ENCODE measurements around the gene HIGD1A. TPM values are rescaled to one million over a fixed set of nuclear protein-coding genes. Genes with fewer than 3 reads are reported as not detected.

The HIGD1A gene
- total RNA-seq, 1 donor from 2014 or later: 137 TPM

- DNase-seq: no peak
Observed at GRCh38 chr3:42753757-42754156, 50.5 kb downstream of the HIGD1A start.

DNA sequence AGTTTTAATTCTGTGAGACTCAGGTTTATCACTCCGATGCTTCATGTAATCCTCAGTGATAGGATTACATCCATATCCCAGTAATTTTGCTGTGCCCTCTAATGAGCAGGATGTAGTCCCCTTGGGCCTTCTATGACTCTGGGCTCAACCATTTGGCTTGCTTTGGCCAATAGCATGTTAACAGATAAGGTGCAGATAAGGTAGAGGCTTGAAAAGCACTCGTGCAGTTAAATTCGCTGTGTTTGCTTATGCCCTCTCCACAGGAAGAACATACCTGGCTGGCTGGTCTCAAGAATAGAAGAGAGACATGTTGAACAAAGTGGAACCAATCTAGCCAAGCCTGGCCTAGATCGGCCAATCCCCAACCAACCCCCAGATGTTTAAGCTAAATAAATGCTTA lies 51.3 kb downstream of the HIGD1A start:
- DNase-seq: no peak

GRCh38 chr3:42752441-42752840 lies 51.8 kb downstream of the HIGD1A start:
- no peak for DNase-seq

- no peak for DNase-seq
Observed at GRCh38 chr3:42751609-42752008, 52.7 kb downstream of the HIGD1A start.

GRCh38 chr3:42750834-42751233 lies 53.5 kb downstream of the HIGD1A start:
- DNase-seq: no peak

GRCh38 chr3:42749753-42750231 lies 54.5 kb downstream of the HIGD1A start:
- no peak for DNase-seq

DNA sequence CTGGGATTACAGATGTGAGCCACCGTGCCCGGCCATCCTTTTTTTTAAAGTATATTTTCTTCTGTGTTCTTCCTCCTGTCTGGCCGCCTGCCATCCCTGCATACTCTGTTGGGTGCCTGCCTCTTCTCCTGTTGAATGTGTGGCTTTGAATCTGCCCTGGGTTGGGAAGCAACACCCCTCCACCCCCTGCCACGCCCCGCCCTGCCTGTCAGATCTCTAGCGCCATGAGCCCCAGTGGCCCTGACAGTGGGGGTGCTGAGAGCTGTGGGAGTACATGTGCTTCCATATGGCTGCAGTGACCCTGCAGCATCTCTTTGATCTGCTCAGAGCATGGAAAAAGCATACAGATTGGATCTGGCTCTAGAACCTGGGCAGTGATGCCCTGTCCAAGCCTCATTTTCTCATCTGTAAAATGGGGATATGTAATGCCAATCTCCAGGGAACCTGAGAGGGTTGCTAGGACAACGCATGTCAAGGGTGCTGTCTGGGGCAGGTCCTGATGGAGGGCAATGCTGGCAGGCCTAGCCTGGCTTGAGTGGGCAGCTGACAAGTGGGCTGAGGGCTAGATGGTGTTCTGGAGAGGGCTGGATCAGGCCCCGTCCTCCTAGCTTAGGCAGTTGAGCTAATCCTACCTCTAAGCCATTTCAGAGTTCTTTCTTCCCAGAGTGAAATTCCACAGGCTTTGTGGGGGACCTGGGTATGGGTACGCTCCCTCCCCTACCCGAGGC lies 55.1 kb downstream of the HIGD1A start:
- DNase-seq: no peak

DNA sequence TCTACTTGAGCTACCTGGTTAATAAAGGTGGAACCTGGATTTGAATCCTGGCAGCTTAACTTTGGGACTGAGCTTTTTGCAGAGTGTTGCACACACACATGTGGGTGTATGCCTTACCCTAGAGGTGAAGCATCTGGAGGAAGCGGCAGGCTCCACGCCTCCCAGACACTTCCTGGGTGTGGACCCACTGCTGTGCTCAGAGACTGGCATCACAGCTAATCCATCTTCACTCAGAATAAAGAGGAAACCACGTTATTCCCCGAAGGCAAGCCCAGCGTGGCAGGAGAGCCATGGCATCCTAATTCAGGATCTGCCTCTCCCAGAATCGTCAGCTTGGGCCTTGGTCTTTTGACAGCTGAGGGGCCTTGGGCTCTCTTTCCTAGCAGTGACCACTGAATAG lies 56.7 kb downstream of the HIGD1A start:
- no peak for DNase-seq

- peak; percentile 87 for DNase-seq
Observed at GRCh38 chr3:42746455-42747450, 57.5 kb downstream of the HIGD1A start.

- DNase-seq: no peak
Observed at GRCh38 chr3:42745776-42746454, 58.4 kb downstream of the HIGD1A start.

DNA sequence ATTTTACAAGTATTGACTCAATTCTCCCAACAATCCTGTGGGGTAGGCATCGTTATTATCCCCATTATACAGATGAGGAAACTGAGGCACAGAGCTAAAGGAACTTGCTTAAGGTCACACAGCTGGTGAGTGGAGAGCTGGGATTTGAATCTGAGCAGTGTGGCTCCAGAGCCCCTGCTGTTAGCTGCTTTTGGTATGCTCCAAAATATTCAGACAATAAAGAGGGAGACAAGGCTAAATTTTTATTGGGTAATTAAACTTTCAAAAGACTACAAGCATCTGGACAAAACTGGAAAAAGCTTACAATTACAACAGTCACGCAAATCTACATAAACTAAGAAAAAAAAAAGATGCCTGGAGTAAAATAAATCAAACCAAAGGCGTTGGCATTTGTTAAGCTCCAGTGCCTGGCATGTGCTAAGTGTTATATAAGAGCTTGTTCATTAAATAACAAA lies 59.0 kb downstream of the HIGD1A start:
- DNase-seq: no peak

- DNase-seq: no peak
Observed at GRCh38 chr3:42743204-42743995, 60.9 kb downstream of the HIGD1A start.

- DNase-seq: no peak
Observed at GRCh38 chr3:42742688-42743087, 61.6 kb downstream of the HIGD1A start.

GRCh38 chr3:42742259-42742658 lies 62.0 kb downstream of the HIGD1A start:
- DNase-seq: no peak

GRCh38 chr3:42741796-42742195 lies 62.5 kb downstream of the HIGD1A start:
- DNase-seq: no peak

DNA sequence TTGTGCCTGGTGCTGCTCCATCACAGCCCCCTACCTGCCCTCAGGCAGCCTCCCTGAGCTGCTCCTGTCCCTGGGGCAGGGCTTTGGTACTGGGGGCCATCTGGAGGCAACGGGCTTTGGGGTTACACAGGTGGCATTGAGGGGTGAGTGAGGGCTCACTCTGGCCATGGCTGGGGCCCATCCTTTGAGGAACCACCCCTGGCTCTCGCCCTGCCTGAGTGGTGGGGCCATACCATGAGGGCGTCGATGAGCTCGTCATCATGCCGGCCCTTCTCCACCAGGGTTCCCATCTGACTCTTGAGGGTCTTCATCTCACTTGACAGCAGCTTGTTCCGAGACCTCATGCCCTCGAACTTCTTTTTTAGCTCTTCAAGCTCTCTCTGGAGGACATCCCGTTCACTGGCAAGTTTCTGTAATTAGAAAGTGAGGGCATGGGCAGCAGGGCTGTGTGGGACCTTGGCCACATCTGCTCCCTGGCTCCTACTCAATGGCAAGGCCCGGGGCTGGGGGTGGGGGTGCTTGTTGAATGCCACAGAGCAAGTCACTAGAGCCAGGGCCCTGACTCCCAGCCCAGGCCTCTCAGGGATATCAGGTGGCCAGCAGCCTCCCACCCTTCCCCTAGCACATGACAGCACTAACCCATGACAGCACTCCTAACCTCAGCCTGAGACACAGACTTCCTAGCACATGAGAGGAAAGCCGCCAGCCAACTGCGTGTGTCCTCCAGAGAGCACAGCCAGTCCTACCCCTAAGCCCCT lies 64.7 kb downstream of the HIGD1A start:
- DNase-seq: peak; percentile 78

- DNase-seq: no peak
Observed at GRCh38 chr3:42736531-42736930, 67.8 kb downstream of the HIGD1A start.

DNA sequence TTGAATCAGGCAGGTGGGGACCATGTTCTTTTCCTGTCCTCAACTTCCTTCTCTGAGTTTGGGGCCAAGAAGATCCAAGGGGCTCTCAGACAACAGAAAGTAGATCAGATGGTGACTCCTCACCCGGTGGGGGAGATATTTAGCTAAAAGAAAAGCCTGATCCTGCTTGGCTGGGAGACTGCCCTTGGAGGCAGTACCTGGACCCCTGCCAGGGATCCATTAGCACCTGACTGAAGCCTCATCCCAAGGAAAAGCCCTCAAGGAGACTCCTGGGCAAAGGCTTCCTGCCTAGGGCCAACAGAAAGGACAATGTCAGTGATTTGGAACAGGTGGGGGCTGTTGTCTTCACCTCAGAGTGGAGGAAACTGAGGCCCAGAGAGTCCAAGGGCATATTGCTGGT lies 68.2 kb downstream of the HIGD1A start:
- no peak for DNase-seq

- no peak for DNase-seq
Observed at GRCh38 chr3:42735615-42736014, 68.7 kb downstream of the HIGD1A start.

GRCh38 chr3:42735019-42735418 lies 69.3 kb downstream of the HIGD1A start:
- no peak for DNase-seq
